Vagina (tissue), 2 donors: ENCODE results near the gene PBX4. TPM values are rescaled to one million over a fixed set of nuclear protein-coding genes. Genes with fewer than 3 reads are reported as not detected.

Source experiments
- DNase-seq, 2 donors: peaks; one replicate each; pipeline ENCODE4 v3.0.0-alpha.2; 2017; ENCODE audit errors: extremely low spot score in 2 of 2
- H3K27ac ChIP-seq: fragments of 200-600 bp; sonication (generic); one replicate; pipeline ENCODE4 v1.5.1; 2019
- H3K27me3 ChIP-seq: fragments of 200-600 bp; sonication (generic); one replicate; pipeline ENCODE4 v1.5.1; 2019
- H3K36me3 ChIP-seq, 2 donors: fragments of 200-600 bp; sonication (generic); one replicate each; pipeline ENCODE4 v1.5.1; 2017 to 2019
- H3K4me1 ChIP-seq: fragments of 200-600 bp; sonication (generic); one replicate; pipeline ENCODE4 v1.5.1; 2019
- H3K4me3 ChIP-seq, 2 donors: fragments of 200-600 bp; sonication (generic); 1 replicate in 1 of 2; 2 replicates in 1 of 2; pipeline ENCODE4 v1.5.1; 2016 to 2019
- H3K9me3 ChIP-seq: fragments of 200-600 bp; sonication (generic); one replicate; pipeline ENCODE4 v1.5.1; 2019
- POLR2A ChIP-seq, 2 donors: fragments of 450-650 bp; IDR thresholded peaks; one replicate each; pipeline ENCODE4 v1.6.1; 2017; ENCODE audit warnings: antibody characterized with exemption in 2 of 2, mild to moderate bottlenecking in 2 of 2, moderate library complexity in 2 of 2
- POLR2AphosphoS5 ChIP-seq, 2 donors: sonication (generic); formaldehyde crosslinking; IDR thresholded peaks; one replicate each; pipeline ENCODE4 v1.9.0; 2017; ENCODE audit warnings: antibody characterized with exemption in 2 of 2, mild to moderate bottlenecking in 2 of 2, low read depth in 1 of 2; ENCODE audit not compliant: insufficient read depth in 1 of 2
- intact Hi-C: fragments of 100-400 bp; cut with DNase I; formaldehyde crosslinking; loops from one replicate; pipeline ENCODE4 v1.15.1; 2023
- total RNA-seq: library from RNA; depleted of rRNA; stranded (reverse); fragments of >200 nt; gene quantifications from one replicate; pipeline ENCODE4 v1.2.3, GENCODE V29; 2016
- TF ChIP-seq, protein P1 (sequence below), 3 experiments: fragments of 450-650 bp in 2 of 3; fragments of 200-600 bp in 1 of 3; sonication (generic) in 1 of 3; IDR thresholded peaks; one replicate each; pipeline ENCODE4 v1.5.1; 2017 to 2019; ENCODE audit warnings: antibody characterized with exemption in 3 of 3, mild to moderate bottlenecking in 2 of 3, moderate library complexity in 2 of 3

Gene PBX4
- total RNA-seq, 1 donor from 2014 or later: 5.2 TPM

DNA sequence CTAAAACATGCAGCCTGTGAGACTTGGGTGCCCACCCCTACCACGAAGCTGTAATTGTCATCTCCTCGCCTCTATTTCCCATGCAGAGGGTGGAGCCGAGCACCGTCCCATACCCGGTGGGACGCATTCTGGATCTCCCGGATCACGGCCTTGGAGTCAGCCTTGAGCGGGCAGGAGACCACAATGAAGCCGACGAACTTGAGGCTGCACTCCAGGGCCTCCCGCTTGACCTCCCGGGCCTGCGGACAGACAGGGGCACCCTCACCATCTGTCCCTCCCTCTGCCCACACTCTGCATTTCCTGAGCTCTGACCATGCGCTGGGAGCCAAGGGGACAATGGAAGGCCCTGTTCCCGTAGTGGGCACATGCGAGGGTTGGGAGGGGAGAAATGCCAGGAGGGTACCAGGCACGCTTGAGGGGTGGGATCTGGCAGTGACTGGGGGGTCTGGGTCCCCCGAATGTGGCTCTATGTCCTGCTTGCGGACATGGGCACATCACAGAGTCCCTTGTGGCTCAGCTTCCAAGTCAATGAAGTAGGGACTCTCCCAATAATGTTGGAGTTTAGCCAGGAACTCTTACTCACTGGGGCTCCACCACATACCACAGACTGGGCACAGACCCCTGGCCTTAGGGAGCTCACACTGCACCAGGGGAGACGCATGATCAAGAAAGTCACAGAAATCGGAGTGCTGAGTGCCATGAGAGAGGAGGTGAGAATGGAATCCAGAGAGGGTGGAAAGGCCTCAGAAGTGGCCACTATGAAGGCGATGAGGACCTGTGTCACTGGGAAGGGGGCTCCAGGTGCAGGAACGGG is 34.2 kb upstream of the PBX4 start:
- no peaks in the 10 kb centered on the region for H3K4me1 ChIP-seq
- peaks cover 0 to 88% of the 10 kb centered on the region in 2 donors for H3K36me3 ChIP-seq
- H3K4me3 ChIP-seq: no peak overlapping the region
- no peaks in the 10 kb centered on the region for H3K27me3 ChIP-seq
- intact Hi-C loops: no loop called here
- H3K27ac ChIP-seq: no peak overlapping the region
- TF ChIP-seq POLR2AphosphoS5 (IDR thresholded peaks at IDR 0.05; ENCODE audit: insufficient read depth in 1 of 2, low read depth in 1 of 2) (no peak), POLR2A (IDR thresholded peaks at IDR 0.05) (no peak)
- TF ChIP-seq, protein P1, sequence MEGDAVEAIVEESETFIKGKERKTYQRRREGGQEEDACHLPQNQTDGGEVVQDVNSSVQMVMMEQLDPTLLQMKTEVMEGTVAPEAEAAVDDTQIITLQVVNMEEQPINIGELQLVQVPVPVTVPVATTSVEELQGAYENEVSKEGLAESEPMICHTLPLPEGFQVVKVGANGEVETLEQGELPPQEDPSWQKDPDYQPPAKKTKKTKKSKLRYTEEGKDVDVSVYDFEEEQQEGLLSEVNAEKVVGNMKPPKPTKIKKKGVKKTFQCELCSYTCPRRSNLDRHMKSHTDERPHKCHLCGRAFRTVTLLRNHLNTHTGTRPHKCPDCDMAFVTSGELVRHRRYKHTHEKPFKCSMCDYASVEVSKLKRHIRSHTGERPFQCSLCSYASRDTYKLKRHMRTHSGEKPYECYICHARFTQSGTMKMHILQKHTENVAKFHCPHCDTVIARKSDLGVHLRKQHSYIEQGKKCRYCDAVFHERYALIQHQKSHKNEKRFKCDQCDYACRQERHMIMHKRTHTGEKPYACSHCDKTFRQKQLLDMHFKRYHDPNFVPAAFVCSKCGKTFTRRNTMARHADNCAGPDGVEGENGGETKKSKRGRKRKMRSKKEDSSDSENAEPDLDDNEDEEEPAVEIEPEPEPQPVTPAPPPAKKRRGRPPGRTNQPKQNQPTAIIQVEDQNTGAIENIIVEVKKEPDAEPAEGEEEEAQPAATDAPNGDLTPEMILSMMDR (IDR thresholded peaks at IDR 0.05): no peak
- DNase-seq: no peak
- no peaks in the 10 kb centered on the region for H3K9me3 ChIP-seq

DNA sequence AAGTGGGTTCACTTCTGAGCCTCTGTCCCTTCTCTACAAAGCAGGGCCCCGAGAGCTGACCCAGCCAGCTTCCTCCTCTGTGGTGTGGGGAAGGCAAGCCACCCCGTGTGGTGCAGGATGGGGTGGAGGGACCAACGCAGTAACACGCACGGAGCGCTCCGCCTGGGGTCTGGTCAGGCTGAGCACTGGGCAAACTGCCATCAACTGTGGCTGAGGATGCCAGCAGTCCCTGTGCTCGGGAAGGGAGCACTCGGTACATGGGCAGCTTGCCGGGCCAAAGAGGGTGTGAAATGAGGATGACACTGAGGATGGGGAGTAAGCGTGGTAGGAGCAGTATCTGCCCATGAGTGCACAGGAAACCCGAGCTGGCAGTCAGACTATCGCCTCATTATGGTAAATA is 32.6 kb upstream of the PBX4 start:
- intact Hi-C loops: no loop called here
- Histone ChIP-seq H3K4me3 (no peak overlapping the region), H3K4me1 (no peaks in the 10 kb centered on the region), H3K27me3 (no peaks in the 10 kb centered on the region), H3K27ac (no peak overlapping the region), H3K36me3 (peaks cover 0 to 88% of the 10 kb centered on the region in 2 donors), H3K9me3 (no peaks in the 10 kb centered on the region)
- TF ChIP-seq POLR2A (IDR thresholded peaks at IDR 0.05) (no peak), POLR2AphosphoS5 (IDR thresholded peaks at IDR 0.05; ENCODE audit: insufficient read depth in 1 of 2, low read depth in 1 of 2) (no peak)
- TF ChIP-seq, protein P1 (IDR thresholded peaks at IDR 0.05): no peak
- no peak for DNase-seq

- Histone ChIP-seq H3K4me3 (no peak overlapping the region), H3K9me3 (no peaks in the 10 kb centered on the region), H3K27me3 (no peaks in the 10 kb centered on the region), H3K4me1 (no peaks in the 10 kb centered on the region), H3K27ac (no peak overlapping the region), H3K36me3 (peaks cover 0 to 86% of the 10 kb centered on the region in 2 donors)
- intact Hi-C loops: no loop called here
- no peak for DNase-seq
- TF ChIP-seq, protein P1 (IDR thresholded peaks at IDR 0.05): no peak
- TF ChIP-seq POLR2AphosphoS5 (IDR thresholded peaks at IDR 0.05; ENCODE audit: insufficient read depth in 1 of 2, low read depth in 1 of 2) (no peak), POLR2A (IDR thresholded peaks at IDR 0.05) (no peak)
Observed at GRCh38 chr19:19650331-19650730, 31.8 kb upstream of the PBX4 start.

- intact Hi-C loops: no loop called here
- TF ChIP-seq POLR2AphosphoS5 (IDR thresholded peaks at IDR 0.05; ENCODE audit: insufficient read depth in 1 of 2, low read depth in 1 of 2) (no peak), POLR2A (IDR thresholded peaks at IDR 0.05) (no peak)
- TF ChIP-seq, protein P1 (IDR thresholded peaks at IDR 0.05): no peak
- Histone ChIP-seq H3K4me3 (no peak overlapping the region), H3K36me3 (peaks cover 0 to 86% of the 10 kb centered on the region in 2 donors), H3K27ac (no peak overlapping the region), H3K9me3 (no peaks in the 10 kb centered on the region), H3K4me1 (no peaks in the 10 kb centered on the region), H3K27me3 (no peaks in the 10 kb centered on the region)
- DNase-seq: no peak
Observed at GRCh38 chr19:19649580-19649995, 31.1 kb upstream of the PBX4 start.

- no peak overlapping the region for H3K4me3 ChIP-seq
- intact Hi-C loops: no loop called here
- H3K4me1 ChIP-seq: no peaks in the 10 kb centered on the region
- TF ChIP-seq POLR2AphosphoS5 (IDR thresholded peaks at IDR 0.05; ENCODE audit: insufficient read depth in 1 of 2, low read depth in 1 of 2) (no peak), POLR2A (IDR thresholded peaks at IDR 0.05) (no peak)
- TF ChIP-seq, protein P1 (IDR thresholded peaks at IDR 0.05): no peak
- DNase-seq: no peak
- H3K9me3 ChIP-seq: no peaks in the 10 kb centered on the region
- H3K27ac ChIP-seq: no peak overlapping the region
- H3K36me3 ChIP-seq: peaks cover 0 to 82% of the 10 kb centered on the region in 2 donors
- H3K27me3 ChIP-seq: no peaks in the 10 kb centered on the region
Observed at GRCh38 chr19:19649155-19649554, 30.7 kb upstream of the PBX4 start.
